ENCODE measurements around the gene NARF. TPM values are rescaled to one million over a fixed set of nuclear protein-coding genes. Genes with fewer than 3 reads are reported as not detected.
"Not testable (repeated sequence)": the region's sequence is repeated elsewhere in the genome, so short reads cannot be mapped to it uniquely, and the experiment has no call there.

Gene NARF
- total and polyA plus RNA-seq, 2 experiments from 2014 or later = 66.1 to 67.1 TPM

DNA sequence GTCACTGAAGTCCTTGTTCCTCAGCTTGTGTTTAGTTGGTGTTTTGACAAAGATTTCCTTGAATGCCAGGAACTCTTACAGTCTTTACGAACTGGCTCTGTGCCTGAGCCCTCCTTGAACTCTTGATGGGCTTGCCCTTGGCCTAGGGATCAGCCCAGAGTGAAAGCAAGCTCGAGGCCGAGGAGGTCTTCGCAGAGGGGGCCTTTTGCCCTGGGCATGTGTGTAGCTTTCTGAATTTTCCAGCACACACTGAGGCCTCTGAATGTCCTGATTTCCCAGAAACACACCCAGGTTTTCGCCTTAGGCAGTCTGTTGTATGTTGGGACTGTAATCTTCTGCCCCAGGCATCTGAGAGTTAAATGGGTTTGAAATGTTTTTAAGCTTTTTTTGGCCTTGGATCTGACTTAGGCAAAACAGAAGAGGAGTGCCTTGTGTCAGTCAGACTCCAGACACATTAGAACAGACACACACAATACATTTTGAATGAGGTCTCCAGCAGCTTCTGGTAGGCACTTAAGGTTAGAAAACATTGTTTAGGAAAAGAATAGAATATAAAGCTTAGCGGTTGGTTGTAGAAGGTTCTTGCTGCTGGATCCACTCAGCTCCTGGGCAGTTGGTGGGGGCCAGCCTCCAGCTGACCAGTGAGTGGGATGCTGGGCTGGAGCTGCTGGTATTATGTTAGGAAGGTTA, 78.1 kb downstream of the NARF start:
- peaks cover 98% of the 10 kb centered on the region for H3K79me2 ChIP-seq (replicated peaks; ENCODE audit: insufficient read depth)
- H3K27ac ChIP-seq (ENCODE audit: low read depth) = peak overlapping the region; percentile 79
- H3K4me3 ChIP-seq = 0 out of 2 replicates have a peak overlapping the region, but pooled peaks have one; percentile 27
- peaks cover 32% of the 10 kb centered on the region for H3K4me1 Mint-ChIP-seq
- H4K20me1 ChIP-seq (replicated peaks; ENCODE audit: insufficient read depth) = peaks cover 67% of the 10 kb centered on the region
- peaks cover 25% of the 10 kb centered on the region for H3K4me1 ChIP-seq (ENCODE audit: insufficient read depth)
- peak overlapping the region; percentile 30; the same call in 1 of the 2 replicates for H3K27ac Mint-ChIP-seq
- H3K36me3 ChIP-seq (ENCODE audit: insufficient read depth) = no peaks in the 10 kb centered on the region
- H3K9me2 ChIP-seq (ENCODE audit: insufficient read depth) = no peaks in the 10 kb centered on the region
- H3K4me2 ChIP-seq = peak overlapping the region; percentile 65
- no peaks in the 10 kb centered on the region for H3K27me3 ChIP-seq (ENCODE audit: insufficient read depth)
- ATAC-seq (peak; percentile 57), DNase-seq (ENCODE audit: low spot score) (no peak)
- TF ChIP-seq CREB1 (CRISPR knock-in tag; IDR thresholded peaks at IDR 0.05; ENCODE audit: low read depth) = no peak
- TF ChIP-seq EZH2 (IDR thresholded peaks at IDR 0.05; ENCODE audit: low read depth, unreplicated experiment) = no peak
- TF ChIP-seq POLR2AphosphoS5 (IDR thresholded peaks at IDR 0.05; ENCODE audit: low read depth) = no peak
- TF ChIP-seq ZNF331 (CRISPR knock-in tag; IDR thresholded peaks at IDR 0.05; ENCODE audit: low read depth) = no peak
- TF ChIP-seq ZNF114 (CRISPR knock-in tag; IDR thresholded peaks at IDR 0.05) = no peak
- TF ChIP-seq, protein P1, sequence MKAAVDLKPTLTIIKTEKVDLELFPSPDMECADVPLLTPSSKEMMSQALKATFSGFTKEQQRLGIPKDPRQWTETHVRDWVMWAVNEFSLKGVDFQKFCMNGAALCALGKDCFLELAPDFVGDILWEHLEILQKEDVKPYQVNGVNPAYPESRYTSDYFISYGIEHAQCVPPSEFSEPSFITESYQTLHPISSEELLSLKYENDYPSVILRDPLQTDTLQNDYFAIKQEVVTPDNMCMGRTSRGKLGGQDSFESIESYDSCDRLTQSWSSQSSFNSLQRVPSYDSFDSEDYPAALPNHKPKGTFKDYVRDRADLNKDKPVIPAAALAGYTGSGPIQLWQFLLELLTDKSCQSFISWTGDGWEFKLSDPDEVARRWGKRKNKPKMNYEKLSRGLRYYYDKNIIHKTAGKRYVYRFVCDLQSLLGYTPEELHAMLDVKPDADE (IDR thresholded peaks at IDR 0.05) = no peak
- TF ChIP-seq NANOG (IDR thresholded peaks at IDR 0.05; ENCODE audit: borderline replicate concordance) = no peak
- no peak for TF ChIP-seq JUNB (IDR thresholded peaks at IDR 0.05; ENCODE audit: unreplicated experiment)
- TF ChIP-seq STAT1 (IDR thresholded peaks at IDR 0.05; ENCODE audit: unreplicated experiment) = no peak
- TF ChIP-seq, protein P2, sequence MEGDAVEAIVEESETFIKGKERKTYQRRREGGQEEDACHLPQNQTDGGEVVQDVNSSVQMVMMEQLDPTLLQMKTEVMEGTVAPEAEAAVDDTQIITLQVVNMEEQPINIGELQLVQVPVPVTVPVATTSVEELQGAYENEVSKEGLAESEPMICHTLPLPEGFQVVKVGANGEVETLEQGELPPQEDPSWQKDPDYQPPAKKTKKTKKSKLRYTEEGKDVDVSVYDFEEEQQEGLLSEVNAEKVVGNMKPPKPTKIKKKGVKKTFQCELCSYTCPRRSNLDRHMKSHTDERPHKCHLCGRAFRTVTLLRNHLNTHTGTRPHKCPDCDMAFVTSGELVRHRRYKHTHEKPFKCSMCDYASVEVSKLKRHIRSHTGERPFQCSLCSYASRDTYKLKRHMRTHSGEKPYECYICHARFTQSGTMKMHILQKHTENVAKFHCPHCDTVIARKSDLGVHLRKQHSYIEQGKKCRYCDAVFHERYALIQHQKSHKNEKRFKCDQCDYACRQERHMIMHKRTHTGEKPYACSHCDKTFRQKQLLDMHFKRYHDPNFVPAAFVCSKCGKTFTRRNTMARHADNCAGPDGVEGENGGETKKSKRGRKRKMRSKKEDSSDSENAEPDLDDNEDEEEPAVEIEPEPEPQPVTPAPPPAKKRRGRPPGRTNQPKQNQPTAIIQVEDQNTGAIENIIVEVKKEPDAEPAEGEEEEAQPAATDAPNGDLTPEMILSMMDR (conservative IDR thresholded peaks at IDR 0.05; ENCODE audit: low read depth in 2 of 2) = no peak
- no peak for TF ChIP-seq EZH2phosphoT487 (IDR thresholded peaks at IDR 0.05; ENCODE audit: unreplicated experiment)
- 0 out of 2 replicates have a peak, but pooled peaks cover 5% of the 10 kb centered on the region for H3F3A ChIP-seq (replicated peaks; ENCODE audit: low read depth)
- H3K4me3 Mint-ChIP-seq = no peak overlapping the region
- H2AFZ ChIP-seq = no peak overlapping the region
- H3K27me3 Mint-ChIP-seq (ENCODE audit: insufficient read depth, low read depth, poor library complexity) = peaks cover 12% of the 10 kb centered on the region
- H3K9me3 Mint-ChIP-seq = no peaks in the 10 kb centered on the region
- no peaks in the 10 kb centered on the region; the same call in 2 of the 3 replicates for H3K36me3 Mint-ChIP-seq (ENCODE audit: low read depth)

DNA sequence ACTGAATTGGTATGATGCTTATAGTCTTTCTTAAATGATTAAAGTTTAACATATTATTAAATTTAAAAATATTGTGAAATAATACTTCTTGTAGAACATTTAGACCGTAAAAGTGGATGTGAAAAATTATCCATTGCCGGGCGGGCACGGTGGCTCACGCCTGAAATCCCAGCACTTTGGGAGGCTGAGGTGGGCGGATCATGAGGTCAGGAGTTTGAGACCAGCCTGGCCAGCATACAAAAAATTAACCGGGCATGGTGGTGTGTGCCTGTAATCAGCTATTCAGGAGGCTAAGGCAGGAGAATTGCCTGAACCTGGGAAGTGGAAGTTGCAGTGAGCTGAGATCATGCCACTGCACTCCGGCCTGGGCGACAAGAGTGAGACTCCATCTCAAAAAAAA, 78.7 kb downstream of the NARF start:
- peaks cover 98% of the 10 kb centered on the region for H3K79me2 ChIP-seq (replicated peaks; ENCODE audit: insufficient read depth)
- not testable (repeated sequence) for DNase-seq (ENCODE audit: low spot score); H3K27me3 ChIP-seq (ENCODE audit: insufficient read depth); H3F3A ChIP-seq (replicated peaks; ENCODE audit: low read depth); H3K36me3 Mint-ChIP-seq (ENCODE audit: low read depth); H3K4me3 ChIP-seq; ATAC-seq; H3K36me3 ChIP-seq (ENCODE audit: insufficient read depth); H3K9me3 Mint-ChIP-seq; H3K4me3 Mint-ChIP-seq; H3K27ac Mint-ChIP-seq; H3K27ac ChIP-seq (ENCODE audit: low read depth); H3K4me2 ChIP-seq; H2AFZ ChIP-seq; H3K9me2 ChIP-seq (ENCODE audit: insufficient read depth)
- peaks cover 12% of the 10 kb centered on the region for H3K27me3 Mint-ChIP-seq (ENCODE audit: insufficient read depth, low read depth, poor library complexity)
- peaks cover 72% of the 10 kb centered on the region for H4K20me1 ChIP-seq (replicated peaks; ENCODE audit: insufficient read depth)
- H3K4me1 ChIP-seq (ENCODE audit: insufficient read depth) = peaks cover 25% of the 10 kb centered on the region
- H3K4me1 Mint-ChIP-seq = peaks cover 32% of the 10 kb centered on the region

DNA sequence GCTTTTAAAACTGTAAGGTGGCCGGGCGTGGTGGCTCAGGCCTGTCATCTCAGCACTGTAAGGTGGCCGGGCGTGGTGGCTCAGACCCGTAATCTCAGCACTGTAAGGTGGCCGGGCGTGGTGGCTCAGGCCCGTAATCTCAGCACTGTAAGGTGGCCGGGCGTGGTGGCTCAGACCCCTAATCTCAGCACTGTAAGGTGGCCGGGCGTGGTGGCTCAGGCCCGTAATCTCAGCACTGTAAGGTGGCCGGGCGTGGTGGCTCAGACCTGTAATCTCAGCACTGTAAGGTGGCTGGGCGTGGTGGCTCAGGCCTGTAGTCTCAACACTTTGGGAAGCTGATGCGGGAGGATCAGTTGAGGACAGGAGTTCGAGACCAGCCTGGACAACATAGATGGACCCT, 80.5 kb downstream of the NARF start:
- H3K9me3 Mint-ChIP-seq; H3F3A ChIP-seq (replicated peaks; ENCODE audit: low read depth); H3K27me3 Mint-ChIP-seq (ENCODE audit: insufficient read depth, low read depth, poor library complexity); H3K4me3 ChIP-seq; H3K27me3 ChIP-seq (ENCODE audit: insufficient read depth); ATAC-seq; H3K4me3 Mint-ChIP-seq; H3K4me2 ChIP-seq; DNase-seq (ENCODE audit: low spot score); H3K36me3 Mint-ChIP-seq (ENCODE audit: low read depth); H3K27ac ChIP-seq (ENCODE audit: low read depth); H3K36me3 ChIP-seq (ENCODE audit: insufficient read depth); H3K9me2 ChIP-seq (ENCODE audit: insufficient read depth); H2AFZ ChIP-seq: not testable (repeated sequence)
- Histone ChIP-seq H3K4me1 (ENCODE audit: insufficient read depth) (peaks cover 18% of the 10 kb centered on the region), H4K20me1 (replicated peaks; ENCODE audit: insufficient read depth) (peaks cover 74% of the 10 kb centered on the region), H3K79me2 (replicated peaks; ENCODE audit: insufficient read depth) (peaks cover 98% of the 10 kb centered on the region)
- Mint-ChIP-seq H3K27ac (0 out of 2 replicates have a peak overlapping the region, but pooled peaks have one; percentile 22), H3K4me1 (peaks cover 30% of the 10 kb centered on the region)
